Heart right ventricle (tissue), 16 donors: Measurements from ENCODE around the gene PDCD2. TPM values are rescaled to one million over a fixed set of nuclear protein-coding genes. Genes with fewer than 3 reads are reported as not detected.

Experiments used
- ATAC-seq, 8 donors: fragments of 200-7000 bp; cut with Tn5 transposase; one replicate each; pipeline ENCODE4 v1.9.1; 2020; ENCODE audit warnings: mild to moderate bottlenecking in 8 of 8, moderate library complexity in 8 of 8, moderate number of reproducible peaks in 1 of 8
- DNase-seq, 2 donors: peaks; one replicate each; pipeline ENCODE4 v3.0.0-alpha.2; 2020
- H3K27ac ChIP-seq, 10 donors: fragments of 200-600 bp; sonication (generic) in 2 of 10; one replicate each; pipeline versions ENCODE4 v1.5.0 to v1.8.0; 2020 to 2022; ENCODE audit warnings: mild to moderate bottlenecking in 3 of 10
- H3K27me3 ChIP-seq, 7 donors: fragments of 200-600 bp; one replicate each; pipeline ENCODE4 v1.8.0; 2021 to 2022; ENCODE audit warnings: mild to moderate bottlenecking in 2 of 7
- H3K36me3 ChIP-seq, 9 donors: fragments of 200-600 bp; sonication (generic) in 1 of 9; one replicate each; pipeline versions ENCODE4 v1.5.0 to v1.8.0; 2020 to 2022; ENCODE audit warnings: mild to moderate bottlenecking in 2 of 9
- H3K4me1 ChIP-seq, 9 donors: fragments of 200-600 bp; sonication (generic) in 1 of 9; one replicate each; pipeline versions ENCODE4 v1.5.0 to v1.8.0; 2020 to 2022; ENCODE audit warnings: mild to moderate bottlenecking in 4 of 9
- H3K4me3 ChIP-seq, 10 donors: fragments of 200-600 bp; sonication (generic) in 2 of 10; one replicate each; pipeline versions ENCODE4 v1.5.0 to v1.8.0; 2020 to 2022; ENCODE audit warnings: mild to moderate bottlenecking in 7 of 10, moderate library complexity in 2 of 10
- H3K9me3 ChIP-seq, 11 donors: fragments of 200-600 bp in 10 of 11; sonication (generic) in 2 of 11; one replicate each; pipeline versions ENCODE4 v1.5.0 to v1.8.0; 2013 to 2022; ENCODE audit warnings: mild to moderate bottlenecking in 2 of 11, control low read depth in 1 of 11, moderate library complexity in 1 of 11
- WGBS, 2 donors: extraction: QIAGEN DNeasy Blood & Tissue Kit; methylation state at CpG; one replicate each; pipeline ENCODE4 v1.1.7; 2013; ENCODE audit warnings: inconsistent platforms in 1 of 2; 5-methylcytosine and 5-hydroxymethylcytosine counted together
- intact Hi-C, 10 donors: fragments of 100-400 bp; cut with DNase I; formaldehyde crosslinking; loops; one replicate each; pipeline versions ENCODE4 v1.11.1 to v1.14.2; 2022
- polyA plus RNA-seq, 2 donors: library from polyadenylated mRNA; stranded (reverse); fragments of 200-250 nt; gene quantifications; one replicate each; pipeline ENCODE4 v1.2.3, GENCODE V29; 2013
- total RNA-seq, 10 donors: library from RNA; stranded (reverse); fragmentation: NEBNext Ultra II Directional in 3 of 10; extraction: Animal tissue kit (Norgen Biotek cat#: 25700) in 3 of 10; gene quantifications; one replicate each; pipeline versions ENCODE4 v1.2.1 to v1.2.4, GENCODE V29; 2021 to 2023
- TF ChIP-seq, protein P1 (sequence below), 9 donors: fragments of 200-600 bp; sonication (generic) in 2 of 9; IDR thresholded peaks; one replicate each; pipeline versions ENCODE4 v1.5.0 to v1.8.0; 2021 to 2022; ENCODE audit warnings: antibody characterized with exemption in 9 of 9, mild to moderate bottlenecking in 5 of 9, moderate library complexity in 1 of 9
- donor health status: Arrhythmogenic right ventricular cardiomyopathy.
- donor health status: ischemic (EF 13 %, LVEDD 7.1; RV severe dilation, severe dysfunction).
- donor health status: healthy with polysubstance abuse.
- donor health status: DM: no; HTN: yes; CAD: no.
- donor health status: DM: no; HTN: no; CAD: no.
- donor health status: ischemic (EF 25% LVEDD 6.9; RV normal size, moderate dysfunction).
- donor health status: ischemic (EF 25% LVEDD 5.7; RV mildly dilated, moderate dysfunction).
- donor health status: healthy.
- donor health status: DM: yes; HTN: yes; CAD: no.
- donor health status: Ischemic cardiomyopathy.
- donor health status: ischemic (EF 35%, LVEDD 5.7; RV mildly dilated, moderate dysfunction).
- donor health status: nonischemic (EF 11% LVEDD 7.7; RV severe dilation, severe dysfunction).
- donor health status: DM: yes; HTN: yes; CAD: no.
- donor health status: PGD.
- donor health status: ischemic (EF 29% LVEDD 5.4; RV normal size, mild dysfunction).
- donor health status: nonischemic (EF 23%, LVEDD 6.1; RV moderate dilation, normal function).

Gene PDCD2
- total and polyA plus RNA-seq, 12 donors, result 20.0 to 45.5 (median 34.0) TPM

DNA sequence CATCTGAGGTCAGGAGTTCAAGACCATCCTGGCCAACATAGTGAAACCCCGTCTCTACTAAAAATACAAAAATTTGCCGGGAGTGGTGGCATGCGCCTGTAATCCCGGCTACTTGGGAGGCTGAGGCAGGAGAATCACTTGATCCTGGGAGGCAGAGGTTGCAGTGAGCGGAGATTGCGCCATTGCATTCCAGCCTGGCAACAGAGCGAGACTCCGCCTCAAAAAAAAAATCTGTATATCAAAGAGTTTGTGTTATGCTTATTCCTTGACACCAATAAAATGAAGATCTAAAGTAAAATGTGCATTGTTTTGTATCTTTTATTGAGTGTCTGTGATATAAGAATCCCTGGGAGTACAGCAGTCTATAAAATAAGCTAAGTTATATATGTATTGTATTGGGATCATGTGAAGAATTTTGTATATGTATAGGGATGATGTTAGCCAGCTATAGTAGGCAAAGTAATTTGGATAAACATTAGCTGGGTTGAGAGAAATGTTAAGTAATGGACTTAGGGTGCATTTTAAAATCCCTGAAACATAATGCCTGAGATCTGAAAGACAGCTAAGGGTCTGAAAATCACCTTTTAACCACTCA, 19.4 kb downstream of the PDCD2 start:
- Histone ChIP-seq H3K4me3 (no peak overlapping the region), H3K4me1 (no peaks in the 10 kb centered on the region), H3K36me3 (peaks cover 0 to 100% (median 65%) of the 10 kb centered on the region in 9 donors), H3K9me3 (no peaks in the 10 kb centered on the region), H3K27ac (no peak overlapping the region), H3K27me3 (no peaks in the 10 kb centered on the region)
- ATAC-seq (no peak), DNase-seq (no peak)
- intact Hi-C loops, result no loop called here
- WGBS, 2 donors, result 97 to 98% methylated on average over 7 to 8 of the region's 8 CpGs
- TF ChIP-seq, protein P1, sequence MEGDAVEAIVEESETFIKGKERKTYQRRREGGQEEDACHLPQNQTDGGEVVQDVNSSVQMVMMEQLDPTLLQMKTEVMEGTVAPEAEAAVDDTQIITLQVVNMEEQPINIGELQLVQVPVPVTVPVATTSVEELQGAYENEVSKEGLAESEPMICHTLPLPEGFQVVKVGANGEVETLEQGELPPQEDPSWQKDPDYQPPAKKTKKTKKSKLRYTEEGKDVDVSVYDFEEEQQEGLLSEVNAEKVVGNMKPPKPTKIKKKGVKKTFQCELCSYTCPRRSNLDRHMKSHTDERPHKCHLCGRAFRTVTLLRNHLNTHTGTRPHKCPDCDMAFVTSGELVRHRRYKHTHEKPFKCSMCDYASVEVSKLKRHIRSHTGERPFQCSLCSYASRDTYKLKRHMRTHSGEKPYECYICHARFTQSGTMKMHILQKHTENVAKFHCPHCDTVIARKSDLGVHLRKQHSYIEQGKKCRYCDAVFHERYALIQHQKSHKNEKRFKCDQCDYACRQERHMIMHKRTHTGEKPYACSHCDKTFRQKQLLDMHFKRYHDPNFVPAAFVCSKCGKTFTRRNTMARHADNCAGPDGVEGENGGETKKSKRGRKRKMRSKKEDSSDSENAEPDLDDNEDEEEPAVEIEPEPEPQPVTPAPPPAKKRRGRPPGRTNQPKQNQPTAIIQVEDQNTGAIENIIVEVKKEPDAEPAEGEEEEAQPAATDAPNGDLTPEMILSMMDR (IDR thresholded peaks at IDR 0.05), result no peak

DNA sequence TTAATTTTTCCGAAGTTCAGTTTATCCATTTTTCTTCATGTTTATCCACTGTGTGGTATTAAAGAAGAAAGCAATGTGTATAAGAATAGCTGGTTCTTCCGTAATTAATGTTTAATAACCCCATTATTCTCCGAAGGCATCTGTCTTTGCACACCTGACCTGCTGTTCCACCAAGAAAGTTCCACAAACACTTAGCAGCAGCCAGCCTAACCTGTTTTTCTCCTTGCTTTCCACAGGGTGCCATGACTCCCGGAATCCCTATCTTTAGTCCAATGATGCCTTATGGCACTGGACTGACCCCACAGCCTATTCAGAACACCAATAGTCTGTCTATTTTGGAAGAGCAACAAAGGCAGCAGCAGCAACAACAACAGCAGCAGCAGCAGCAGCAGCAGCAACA, 22.9 kb downstream of the PDCD2 start:
- Histone ChIP-seq H3K27me3 (no peaks in the 10 kb centered on the region), H3K4me1 (peaks cover 0 to under 1% (median 0%) of the 10 kb centered on the region in 9 donors), H3K27ac (no peak overlapping the region), H3K4me3 (no peak overlapping the region), H3K9me3 (no peaks in the 10 kb centered on the region), H3K36me3 (peaks cover 0 to 100% (median 47%) of the 10 kb centered on the region in 9 donors)
- no peak for DNase-seq
- intact Hi-C loops, result no loop called here
- ATAC-seq, result no peak
- WGBS, 2 donors, result 91 to 97% methylated on average over 4 of the region's 4 CpGs
- TF ChIP-seq, protein P1 (IDR thresholded peaks at IDR 0.05), result no peak

DNA sequence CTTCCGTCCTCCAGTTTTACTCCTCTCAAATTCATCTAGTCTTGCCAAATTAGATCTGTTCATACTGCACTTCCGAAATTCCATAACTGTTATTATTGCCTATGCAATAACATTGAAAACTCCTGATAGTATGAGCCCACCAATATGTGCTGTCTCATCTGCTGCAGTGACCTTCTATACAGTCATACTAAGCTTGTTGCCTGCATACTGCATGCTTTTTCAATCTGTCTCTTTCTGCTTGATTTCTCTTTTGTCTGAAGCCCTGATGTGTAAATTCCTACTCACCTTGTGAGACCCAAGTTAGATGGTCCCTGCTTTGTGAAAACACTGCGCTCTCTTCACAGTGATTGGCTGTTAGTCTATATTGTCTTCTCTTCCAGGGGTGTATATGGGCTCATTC, 29.1 kb downstream of the PDCD2 start:
- TF ChIP-seq, protein P1 (IDR thresholded peaks at IDR 0.05), result no peak
- no peaks in the 10 kb centered on the region for H3K9me3 ChIP-seq
- WGBS, 2 donors, result 45 to 63% methylated on average over 3 of the region's 3 CpGs
- no peak for ATAC-seq
- peak overlapping the region in 1 of 10 donors; percentile 95 for H3K27ac ChIP-seq
- H3K4me3 ChIP-seq, result peak overlapping the region in 9 of 10 donors; percentile 77 to 94 (median 89)
- peaks cover 2 to 46% (median 37%) of the 10 kb centered on the region in 9 donors for H3K4me1 ChIP-seq
- DNase-seq, result no peak
- no peaks in the 10 kb centered on the region for H3K27me3 ChIP-seq
- H3K36me3 ChIP-seq, result peaks cover 0 to 42% (median 4%) of the 10 kb centered on the region in 9 donors
- intact Hi-C loops, result loop anchor here in 5 of 10 donors (2.0 to 10.0 kb wide), 4 partner anchors 29 to 1341 kb away; partner anchors contain the start of genes PDCD2 (in 3 of the 5), DYNLT2 (in 2 of the 5) and ERMARD (in 2 of the 5)

DNA sequence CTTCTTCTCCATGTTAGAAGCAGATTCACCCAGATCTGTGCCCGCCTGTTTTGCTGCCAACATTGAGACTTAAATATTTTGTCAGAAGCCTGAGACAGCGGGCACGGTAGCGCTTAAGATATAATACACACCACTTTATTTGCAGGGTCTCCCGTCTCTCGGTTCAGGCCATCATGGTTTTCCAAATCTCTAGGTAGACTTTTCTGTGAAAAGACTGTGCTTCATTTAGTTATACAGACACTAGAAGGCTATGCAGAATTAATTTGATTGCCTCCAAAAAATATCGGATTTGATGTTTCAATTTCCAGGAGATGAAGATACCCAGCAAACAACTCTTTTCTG, 29.7 kb downstream of the PDCD2 start:
- H3K4me3 ChIP-seq, result peak overlapping the region; percentile 61 to 94 (median 88)
- peaks cover 0 to 42% (median 0%) of the 10 kb centered on the region in 9 donors for H3K36me3 ChIP-seq
- TF ChIP-seq, protein P1 (IDR thresholded peaks at IDR 0.05), result no peak
- peak overlapping the region; percentile 27 to 97 (median 94) for H3K27ac ChIP-seq
- no peaks in the 10 kb centered on the region for H3K9me3 ChIP-seq
- H3K4me1 ChIP-seq, result peaks cover 2 to 51% (median 43%) of the 10 kb centered on the region in 9 donors
- ATAC-seq, result no peak
- 0 to 1% methylated on average over 7 of the region's 7 CpGs for WGBS, 2 donors
- intact Hi-C loops, result loop anchor here in 8 of 10 donors (1.0 to 10.0 kb wide), 5 partner anchors 30 to 1340 kb away; partner anchors contain the start of genes DYNLT2 (in 8 of the 8), ERMARD (in 8 of the 8) and PDCD2 (in 3 of the 8)
- no peak for DNase-seq
- H3K27me3 ChIP-seq, result no peaks in the 10 kb centered on the region
